HG02970 (cell line): ENCODE data around the gene TLE4.
A peak's percentile ranks its signal among the peaks of the same experiment; 100 is the strongest.
"Not testable (repeated sequence)": the region's sequence is repeated elsewhere in the genome, so short reads cannot be mapped to it uniquely, and the experiment has no call there.

Source experiments
- ATAC-seq: cut with Tn5 transposase; IDR thresholded peaks from one replicate; pipeline ENCODE4 v1.9.1; 2021; ENCODE audit warnings: mild to moderate bottlenecking, moderate library complexity, moderate number of reproducible peaks; ENCODE audit not compliant: unreplicated experiment, low FRiP score

Gene TLE4

GRCh38 chr9:79571309-79572031, at the start of gene TLE4:
Gene TLE4, plus strand, starts transcription at chr9:79571965. Its CDS starts 826 bp downstream, at chr9:79572791.
- peak; percentile 94 for ATAC-seq

GRCh38 chr9:79522793-79523192, 49.0 kb upstream of the TLE4 start:
- no peak for ATAC-seq

- no peak for ATAC-seq
Measured at GRCh38 chr9:79524266-79524665, 47.5 kb upstream of the TLE4 start.

DNA sequence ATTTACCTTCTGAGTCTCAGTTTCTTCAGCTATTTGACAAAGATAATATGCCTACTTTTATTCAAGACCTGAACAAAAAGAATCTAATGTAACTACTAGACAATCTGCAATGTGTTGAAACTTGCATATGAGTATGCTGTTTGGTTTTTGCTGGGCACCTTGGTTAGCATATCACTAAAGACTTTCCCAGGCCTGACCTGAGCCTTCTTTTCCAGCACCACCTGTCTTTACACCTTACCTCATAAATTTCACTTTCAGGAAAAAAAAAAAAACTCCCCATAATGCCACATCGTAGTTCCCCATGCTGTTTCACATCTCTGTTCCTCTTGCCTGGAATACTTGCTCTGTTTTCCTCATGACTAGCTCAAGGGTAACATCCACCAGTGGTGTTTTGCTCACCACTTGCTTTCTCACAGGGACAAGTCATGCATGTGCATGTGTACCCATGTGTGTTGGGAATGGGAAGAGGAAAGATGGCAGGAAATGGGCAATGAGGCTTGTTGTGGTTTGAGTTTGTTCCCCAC, 45.6 kb upstream of the TLE4 start:
- no peak for ATAC-seq

- ATAC-seq: no peak
Measured at GRCh38 chr9:79535534-79535933, 36.2 kb upstream of the TLE4 start.

DNA sequence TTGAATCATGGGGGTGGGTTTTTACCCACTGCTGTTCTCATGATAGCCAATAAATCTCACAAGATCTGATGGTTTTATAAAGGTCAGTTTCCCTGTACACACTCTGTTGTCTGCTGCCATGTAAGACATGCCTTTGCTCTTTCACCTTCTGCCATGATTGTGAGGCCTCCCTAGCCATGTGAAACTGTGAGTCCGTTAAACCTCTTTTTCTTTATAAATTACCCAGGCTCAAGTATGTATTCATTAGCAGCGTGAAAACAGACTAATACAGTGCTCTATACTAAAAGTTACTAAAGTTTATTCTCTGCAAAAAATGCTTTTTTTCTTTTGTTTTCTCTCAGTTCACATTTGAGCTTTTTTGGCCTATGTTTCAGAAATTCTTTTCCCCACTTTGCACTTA, 33.9 kb upstream of the TLE4 start:
- no peak for ATAC-seq

DNA sequence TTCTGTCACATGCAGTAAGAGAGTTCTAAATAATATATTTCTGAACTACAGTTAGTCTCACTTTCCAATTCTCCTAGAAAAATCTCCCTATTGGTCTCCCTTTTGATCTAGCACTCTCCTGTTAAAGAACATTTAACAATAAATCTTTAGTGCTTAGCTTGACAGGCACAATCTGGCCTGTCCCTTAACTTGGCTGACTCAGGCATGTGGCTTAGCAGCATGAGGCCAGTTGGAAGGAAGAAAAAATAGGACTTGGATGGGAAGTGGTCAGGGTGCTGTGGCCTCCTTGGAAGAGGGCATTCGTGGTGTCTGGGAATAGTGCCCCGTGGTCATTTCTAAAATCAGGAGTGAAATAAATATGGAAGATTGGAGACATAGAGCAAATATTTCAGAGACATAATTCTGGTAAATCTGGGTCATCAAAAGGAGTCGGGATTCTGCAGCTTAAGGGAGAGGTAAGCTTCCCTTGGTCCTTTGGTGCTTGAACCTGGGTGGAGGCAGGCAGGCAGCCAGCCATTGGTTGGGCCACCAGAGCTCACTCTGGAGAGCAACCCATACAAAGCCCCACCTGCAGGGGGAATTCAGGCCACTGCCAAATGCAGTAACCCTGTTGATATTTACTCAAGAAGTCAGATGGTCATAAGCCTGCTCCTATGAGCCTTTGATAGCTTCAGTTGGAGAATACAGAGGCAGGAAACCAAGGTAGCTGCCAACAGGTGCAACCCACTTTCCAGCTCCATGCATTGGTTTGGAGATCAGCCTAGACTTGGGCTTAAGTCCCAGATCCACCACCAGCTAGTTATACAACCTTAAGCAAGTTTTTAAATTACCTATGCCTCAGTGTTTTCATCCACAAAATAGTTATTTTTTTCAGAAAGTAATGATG, 28.8 kb upstream of the TLE4 start:
- no peak for ATAC-seq

DNA sequence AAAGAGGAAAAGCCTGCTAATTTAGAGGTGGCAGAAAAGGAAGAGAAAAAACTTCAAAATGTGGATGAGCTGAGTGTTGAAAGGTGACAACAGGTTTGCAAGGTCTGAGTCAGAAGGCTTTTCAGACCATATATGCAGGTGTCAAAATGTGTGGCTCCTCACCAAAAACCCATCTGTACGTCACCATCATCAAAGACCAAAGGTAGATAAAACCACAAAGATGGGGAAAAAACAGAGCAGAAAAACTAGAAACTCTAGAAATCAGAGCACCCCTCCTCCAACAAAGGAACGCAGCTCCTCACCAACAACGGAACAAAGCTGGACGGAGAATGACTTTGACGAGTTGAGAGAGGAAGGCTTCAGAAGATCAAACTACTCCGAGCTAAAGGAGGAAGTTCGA, 27.4 kb upstream of the TLE4 start:
- not testable (repeated sequence) for ATAC-seq

GRCh38 chr9:79551586-79551985, 20.2 kb upstream of the TLE4 start:
- no peak for ATAC-seq

DNA sequence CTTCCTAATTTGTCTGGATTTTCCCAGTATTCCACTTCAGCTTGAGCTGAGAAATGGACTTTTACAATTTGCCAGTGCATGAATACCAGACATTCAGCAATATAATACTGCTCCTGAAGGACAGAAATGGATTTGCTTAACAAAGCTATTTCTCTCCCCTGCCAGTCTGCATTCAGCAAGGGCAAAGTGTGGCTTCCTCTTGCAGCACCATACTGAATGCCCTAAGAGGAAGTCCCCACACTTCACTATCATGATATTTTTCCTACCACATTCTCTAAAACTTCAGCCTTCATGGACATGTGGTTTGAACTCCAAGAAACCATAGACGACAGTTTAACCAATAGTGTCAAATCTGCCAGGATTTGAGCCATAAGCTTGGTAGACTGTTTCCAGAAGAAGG, 19.8 kb upstream of the TLE4 start:
- no peak for ATAC-seq

DNA sequence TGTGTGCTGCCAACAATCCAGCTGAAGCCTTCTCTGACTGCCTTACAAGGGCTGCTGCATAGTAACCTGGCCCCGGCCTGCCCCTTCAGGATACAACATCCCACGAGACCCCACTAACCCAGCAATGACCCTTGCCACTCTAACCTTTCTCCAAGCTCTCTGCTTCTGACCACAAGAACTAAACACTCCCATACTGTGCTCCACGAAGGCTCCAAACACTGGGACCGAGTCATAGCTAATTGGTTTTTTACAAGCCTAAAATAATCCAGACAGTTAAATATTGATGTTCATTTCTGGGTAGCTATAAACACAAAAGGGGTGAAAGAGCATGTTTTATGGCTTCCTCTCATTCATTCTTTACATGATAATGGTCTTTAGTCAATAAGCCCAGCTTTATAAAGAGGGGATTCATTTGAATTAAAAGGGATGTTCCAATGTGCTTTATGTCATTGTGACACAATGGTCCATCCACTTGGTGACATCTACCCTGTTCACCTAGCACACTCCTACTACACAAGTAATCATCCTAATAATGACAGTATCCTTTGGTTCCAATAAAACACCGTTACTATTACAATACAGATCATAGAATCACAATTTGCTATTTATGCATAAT, 16.2 kb upstream of the TLE4 start:
- no peak for ATAC-seq

GRCh38 chr9:79559495-79560181, 12.1 kb upstream of the TLE4 start:
- ATAC-seq: no peak

- ATAC-seq: no peak
Measured at GRCh38 chr9:79562749-79563386, 8.9 kb upstream of the TLE4 start.

GRCh38 chr9:79564105-79564504, 7.7 kb upstream of the TLE4 start:
- no peak for ATAC-seq

GRCh38 chr9:79565245-79565644, 6.5 kb upstream of the TLE4 start:
- ATAC-seq: peak; percentile 72

DNA sequence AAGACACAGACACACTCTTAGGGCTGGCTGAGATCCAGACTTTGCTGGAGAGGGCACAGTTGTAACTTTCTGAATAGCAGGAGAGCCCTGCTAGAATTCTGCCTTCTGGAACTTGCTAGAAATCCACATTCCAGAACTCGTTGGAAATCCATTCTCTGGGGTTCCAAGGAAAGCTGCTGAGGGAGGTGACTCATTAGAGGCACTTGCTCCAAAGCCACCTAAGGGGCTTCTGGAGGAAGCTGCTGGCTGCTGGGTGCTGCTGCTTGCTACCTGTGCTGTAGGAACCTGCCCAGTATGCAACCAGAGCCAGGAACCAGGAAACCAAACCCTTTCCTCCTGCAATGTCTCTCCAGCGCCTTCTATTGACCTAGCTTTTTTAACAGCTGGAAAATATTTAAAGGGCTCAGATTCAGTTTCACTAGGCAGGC, 4.1 kb upstream of the TLE4 start:
- no peak for ATAC-seq

- ATAC-seq: no peak
Measured at GRCh38 chr9:79568337-79569101, 3.2 kb upstream of the TLE4 start.

GRCh38 chr9:79569814-79570447, 1.8 kb upstream of the TLE4 start:
- ATAC-seq: no peak
